AG10803 (cell line): ENCODE results near the gene U2AF1L4.
A peak's percentile ranks its signal among the peaks of the same experiment; 100 is the strongest.

Source experiments
- DNase-seq: peaks from one replicate; pipeline ENCODE4 v3.0.0; 2010; ENCODE audit warnings: low read depth
- H3K4me3 ChIP-seq: 2 replicates; pipeline ENCODE4 v1.5.1; 2011; ENCODE audit warnings: mild to moderate bottlenecking, low read length, control low read depth
- TF ChIP-seq, protein P1 (sequence below): conservative IDR thresholded peaks from 2 replicates; pipeline ENCODE4 v1.5.1; 2011; ENCODE audit warnings: mild to moderate bottlenecking, low read length, control low read depth, inconsistent platforms

Gene U2AF1L4

GRCh38 chr19:35755550-35756376, 10.5 kb upstream of the U2AF1L4 start:
- TF ChIP-seq, protein P1, sequence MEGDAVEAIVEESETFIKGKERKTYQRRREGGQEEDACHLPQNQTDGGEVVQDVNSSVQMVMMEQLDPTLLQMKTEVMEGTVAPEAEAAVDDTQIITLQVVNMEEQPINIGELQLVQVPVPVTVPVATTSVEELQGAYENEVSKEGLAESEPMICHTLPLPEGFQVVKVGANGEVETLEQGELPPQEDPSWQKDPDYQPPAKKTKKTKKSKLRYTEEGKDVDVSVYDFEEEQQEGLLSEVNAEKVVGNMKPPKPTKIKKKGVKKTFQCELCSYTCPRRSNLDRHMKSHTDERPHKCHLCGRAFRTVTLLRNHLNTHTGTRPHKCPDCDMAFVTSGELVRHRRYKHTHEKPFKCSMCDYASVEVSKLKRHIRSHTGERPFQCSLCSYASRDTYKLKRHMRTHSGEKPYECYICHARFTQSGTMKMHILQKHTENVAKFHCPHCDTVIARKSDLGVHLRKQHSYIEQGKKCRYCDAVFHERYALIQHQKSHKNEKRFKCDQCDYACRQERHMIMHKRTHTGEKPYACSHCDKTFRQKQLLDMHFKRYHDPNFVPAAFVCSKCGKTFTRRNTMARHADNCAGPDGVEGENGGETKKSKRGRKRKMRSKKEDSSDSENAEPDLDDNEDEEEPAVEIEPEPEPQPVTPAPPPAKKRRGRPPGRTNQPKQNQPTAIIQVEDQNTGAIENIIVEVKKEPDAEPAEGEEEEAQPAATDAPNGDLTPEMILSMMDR, result no peak
- H3K4me3 ChIP-seq, result peak overlapping the region; percentile 65
- DNase-seq, result peak; percentile 76

GRCh38 chr19:35755131-35755549, 9.9 kb upstream of the U2AF1L4 start:
- no peak for DNase-seq
- peak overlapping the region; percentile 65 for H3K4me3 ChIP-seq
- TF ChIP-seq, protein P1, result no peak

DNA sequence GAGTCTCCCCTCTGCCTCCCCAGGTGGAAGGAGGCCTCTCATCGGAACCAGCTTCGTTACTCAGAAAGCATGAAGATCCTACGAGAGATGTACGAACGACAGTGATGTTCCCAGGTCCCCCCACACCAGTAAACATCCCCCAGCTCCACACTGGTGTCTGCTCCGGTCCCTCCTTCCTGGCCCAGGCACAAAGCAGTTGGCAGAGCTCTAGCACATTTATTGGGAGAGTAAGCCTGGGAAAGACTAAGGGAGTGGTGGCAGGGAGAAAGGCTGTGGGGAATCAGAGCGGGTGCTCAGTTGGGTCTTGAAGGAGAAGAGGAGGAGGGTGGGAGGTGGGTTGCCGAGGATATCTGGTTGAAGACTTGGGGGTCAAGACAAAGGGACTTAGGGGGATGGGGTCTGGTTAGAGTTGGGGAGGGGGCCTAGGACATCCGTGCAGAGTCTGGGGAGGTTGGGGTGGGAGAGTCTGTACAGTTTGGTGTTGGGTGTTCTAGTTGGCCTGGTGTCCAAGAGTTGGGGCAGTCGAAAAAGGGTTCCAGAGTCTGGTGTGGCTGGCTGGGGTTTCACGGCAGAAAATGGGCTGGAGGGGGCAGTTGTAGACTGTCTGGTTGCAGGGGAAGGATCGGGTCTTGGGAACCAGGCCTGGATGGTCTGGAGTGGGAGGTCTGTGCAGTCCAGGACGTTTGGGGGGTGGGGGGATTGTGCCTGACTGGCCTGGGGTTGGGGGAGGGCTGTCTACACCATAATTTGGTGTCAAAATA, 9.3 kb upstream of the U2AF1L4 start:
- no peak overlapping the region for H3K4me3 ChIP-seq
- TF ChIP-seq, protein P1, result no peak
- DNase-seq, result no peak

DNA sequence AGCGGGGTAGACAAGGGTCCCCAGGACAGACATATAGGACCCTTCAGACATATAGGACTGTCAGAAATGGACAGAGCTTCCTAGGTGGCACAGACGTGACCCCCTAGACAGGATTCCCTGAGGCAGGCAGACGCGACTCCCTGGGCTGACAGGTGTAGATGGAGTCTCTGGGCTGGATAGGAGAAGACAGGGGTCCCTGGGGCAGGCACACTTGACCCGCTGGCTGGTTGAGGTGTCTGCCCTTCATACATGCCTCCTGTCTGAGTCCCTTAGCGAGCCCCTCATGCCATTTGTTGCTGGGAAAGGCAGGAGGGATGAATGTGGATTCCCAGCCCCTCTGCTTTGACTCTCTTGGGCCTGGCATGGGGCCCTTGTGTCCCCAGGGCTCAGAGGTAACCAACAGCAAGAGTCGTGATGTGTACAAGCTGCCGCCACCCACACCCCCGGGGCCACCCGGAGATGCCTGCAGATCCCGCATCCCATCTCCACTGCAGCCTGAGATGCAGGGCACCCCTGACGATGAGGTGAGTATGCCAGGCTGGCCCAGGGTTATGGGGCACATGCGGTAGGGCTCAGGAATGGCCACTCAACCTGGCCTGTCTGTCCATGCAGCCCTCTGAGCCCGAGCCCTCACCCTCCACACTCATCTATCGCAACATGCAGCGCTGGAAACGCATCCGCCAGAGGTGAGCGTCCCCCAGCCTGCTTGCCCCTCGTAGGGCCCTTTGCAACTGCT, 8.6 kb upstream of the U2AF1L4 start:
- DNase-seq, result no peak
- no peak overlapping the region for H3K4me3 ChIP-seq
- TF ChIP-seq, protein P1, result no peak

GRCh38 chr19:35752746-35753350, 7.6 kb upstream of the U2AF1L4 start:
- TF ChIP-seq, protein P1, result no peak
- H3K4me3 ChIP-seq, result no peak overlapping the region
- no peak for DNase-seq

DNA sequence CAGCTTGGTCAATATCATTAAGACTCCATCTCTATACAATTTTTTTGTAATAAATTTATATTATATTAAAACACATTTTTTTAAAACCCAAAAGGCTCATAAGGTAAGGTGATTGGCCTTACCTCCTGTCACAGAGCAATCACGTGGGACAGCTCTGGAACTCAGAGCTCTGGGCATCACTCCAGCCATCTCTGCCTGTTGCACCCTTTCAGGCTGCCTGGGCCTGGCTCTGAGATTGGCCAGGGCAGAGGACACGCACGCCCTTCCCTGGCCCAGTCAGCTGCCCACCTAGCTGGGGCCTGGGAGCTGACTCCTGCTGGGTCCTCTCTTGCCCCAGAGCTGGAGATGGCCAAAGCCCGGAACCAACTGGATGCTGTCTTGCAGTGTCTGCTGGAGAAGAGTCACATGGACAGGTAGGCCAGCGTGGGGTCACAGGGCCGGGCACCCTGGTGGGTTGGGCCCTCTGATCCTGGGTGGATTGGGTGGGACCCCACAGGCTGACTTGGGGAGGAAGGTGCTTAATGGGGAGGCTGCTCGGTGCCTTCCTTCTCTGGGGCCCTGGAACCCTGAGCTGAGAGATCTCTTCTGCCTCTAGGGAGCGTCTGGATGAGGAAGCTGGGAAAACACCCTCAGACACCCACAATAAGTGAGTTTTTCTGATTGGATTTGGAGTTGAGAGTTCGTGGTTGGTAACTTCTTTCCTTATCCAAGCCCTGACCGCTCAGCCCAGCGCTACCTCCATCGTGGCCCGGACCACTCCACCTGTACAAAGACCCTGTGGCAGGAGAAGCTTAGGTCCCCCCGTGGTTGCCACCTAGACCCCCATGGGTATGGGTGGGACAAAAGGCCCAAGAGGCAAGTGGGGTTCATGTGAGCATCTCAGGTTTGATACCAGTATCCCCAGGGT, 6.9 kb upstream of the U2AF1L4 start:
- no peak for DNase-seq
- no peak overlapping the region for H3K4me3 ChIP-seq
- TF ChIP-seq, protein P1, result no peak
